ENCODE results near the gene NEU3.
A peak's percentile ranks its signal among the peaks of the same experiment; 100 is the strongest.

NEU3 gene

DNA sequence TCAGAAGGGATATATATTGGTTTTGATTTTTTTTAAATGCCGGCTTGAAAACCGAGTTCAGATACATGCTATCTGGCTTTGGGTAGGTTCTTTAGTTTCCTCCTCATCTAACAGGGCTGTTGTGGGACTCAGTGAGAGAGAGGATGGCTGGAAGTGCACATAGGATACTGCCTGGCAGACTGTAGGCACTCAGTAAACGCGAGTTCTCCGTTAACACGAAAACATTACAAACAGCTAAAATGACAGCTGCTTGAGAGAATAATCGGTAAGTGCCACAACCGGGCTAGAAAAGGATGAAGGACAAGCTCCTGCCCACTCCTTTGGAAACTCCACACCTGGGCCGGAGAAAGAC, 40.2 kb upstream of the NEU3 start:
- H3K9me2 ChIP-seq (replicated peaks; ENCODE audit: insufficient read depth, low read length) = no peaks in the 10 kb centered on the region
- no peaks in the 10 kb centered on the region for H3K27me3 ChIP-seq (replicated peaks; ENCODE audit: insufficient read depth, low read length)
- peaks cover 75% of the 10 kb centered on the region for H3K79me2 ChIP-seq (ENCODE audit: low read length)
- peak overlapping the region; percentile 99 for H3K9ac ChIP-seq (ENCODE audit: low read length)
- H2AFZ ChIP-seq (ENCODE audit: low read length) = peak overlapping the region; percentile 80
- H3K4me3 ChIP-seq (ENCODE audit: low read length) = peak overlapping the region; percentile 93
- TF ChIP-seq, protein P1, sequence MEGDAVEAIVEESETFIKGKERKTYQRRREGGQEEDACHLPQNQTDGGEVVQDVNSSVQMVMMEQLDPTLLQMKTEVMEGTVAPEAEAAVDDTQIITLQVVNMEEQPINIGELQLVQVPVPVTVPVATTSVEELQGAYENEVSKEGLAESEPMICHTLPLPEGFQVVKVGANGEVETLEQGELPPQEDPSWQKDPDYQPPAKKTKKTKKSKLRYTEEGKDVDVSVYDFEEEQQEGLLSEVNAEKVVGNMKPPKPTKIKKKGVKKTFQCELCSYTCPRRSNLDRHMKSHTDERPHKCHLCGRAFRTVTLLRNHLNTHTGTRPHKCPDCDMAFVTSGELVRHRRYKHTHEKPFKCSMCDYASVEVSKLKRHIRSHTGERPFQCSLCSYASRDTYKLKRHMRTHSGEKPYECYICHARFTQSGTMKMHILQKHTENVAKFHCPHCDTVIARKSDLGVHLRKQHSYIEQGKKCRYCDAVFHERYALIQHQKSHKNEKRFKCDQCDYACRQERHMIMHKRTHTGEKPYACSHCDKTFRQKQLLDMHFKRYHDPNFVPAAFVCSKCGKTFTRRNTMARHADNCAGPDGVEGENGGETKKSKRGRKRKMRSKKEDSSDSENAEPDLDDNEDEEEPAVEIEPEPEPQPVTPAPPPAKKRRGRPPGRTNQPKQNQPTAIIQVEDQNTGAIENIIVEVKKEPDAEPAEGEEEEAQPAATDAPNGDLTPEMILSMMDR (IDR thresholded peaks at IDR 0.05; ENCODE audit: low read length) = no peak
- TF ChIP-seq EZH2phosphoT487 (IDR thresholded peaks at IDR 0.05; ENCODE audit: low read length) (no peak), EZH2 (optimal IDR thresholded peaks at IDR 0.05; ENCODE audit: low read depth, low read length) (no peak)
- peaks cover 41% of the 10 kb centered on the region for H3F3A ChIP-seq (ENCODE audit: insufficient read depth, low read length)
- peak overlapping the region; percentile 59 for H3K4me2 ChIP-seq (ENCODE audit: low read depth, low read length)
- H3K36me3 ChIP-seq (replicated peaks; ENCODE audit: insufficient read depth, low read length) = no peaks in the 10 kb centered on the region
- H3K9me3 ChIP-seq (replicated peaks; ENCODE audit: insufficient read depth, low read length) = no peaks in the 10 kb centered on the region
- no peaks in the 10 kb centered on the region for H4K20me1 ChIP-seq (ENCODE audit: insufficient read depth, low read length)
- peak overlapping the region; percentile 97; the same call in 1 of the 2 replicates for H3K27ac ChIP-seq (ENCODE audit: low read length)
- DNase-seq = no peak
- H3K4me1 ChIP-seq (ENCODE audit: low read length) = peaks cover 6% of the 10 kb centered on the region; the same call in 1 of the 2 replicates

DNA sequence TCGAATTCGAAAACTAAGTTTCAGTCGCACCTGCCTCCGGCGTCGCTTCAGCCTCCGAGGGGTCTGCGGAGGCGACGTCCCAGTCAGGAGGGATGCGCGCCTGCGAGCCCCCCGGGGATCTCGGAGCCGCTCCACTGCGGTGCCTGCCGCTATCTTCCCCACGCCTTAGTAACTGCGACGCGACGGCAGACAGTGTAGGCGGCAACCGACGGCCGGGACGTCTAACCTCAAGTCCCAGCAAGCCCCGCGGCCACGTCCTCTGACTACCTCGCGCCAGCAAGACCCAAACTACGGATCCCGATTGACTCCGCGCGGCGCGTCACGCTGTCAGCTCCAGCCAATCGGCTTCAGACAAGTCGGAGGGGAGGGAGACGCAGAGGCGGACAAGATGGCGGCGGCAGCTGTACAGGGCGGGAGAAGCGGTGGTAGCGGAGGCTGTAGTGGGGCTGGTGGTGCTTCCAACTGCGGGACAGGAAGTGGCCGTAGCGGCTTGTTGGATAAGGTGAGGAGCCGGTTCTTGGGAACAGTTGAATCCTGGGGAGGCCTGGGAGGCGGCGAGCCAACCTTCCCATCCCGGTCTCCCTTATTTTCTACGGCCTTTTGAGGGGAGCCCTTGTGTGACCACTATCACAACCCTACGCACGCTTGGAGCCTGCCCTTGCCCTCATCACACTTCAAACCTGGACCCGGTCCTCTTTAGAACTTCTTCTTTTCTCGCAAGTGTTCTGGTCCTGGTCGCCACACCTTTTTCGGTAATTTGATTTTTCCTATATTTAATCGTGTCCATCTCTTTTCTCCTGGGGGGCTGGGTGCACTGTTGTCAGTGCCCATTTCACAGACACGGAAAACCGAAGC, 39.6 kb upstream of the NEU3 start, which contains the start of the genes SPCS2 and XRRA1:
SPCS2 (plus strand) TSS at position 369 of the 855 bp plus-strand sequence; CDS start at position 389, 20 bp downstream.
XRRA1 (minus strand) TSS at position 194 of the 855 bp plus-strand sequence. CDS start 8,213 bp downstream, outside the sequence.
- peak within 1 kb of the TSS; percentile 80 for H2AFZ ChIP-seq (ENCODE audit: low read length)
- no peaks in the 10 kb centered on the region for H3K9me3 ChIP-seq (replicated peaks; ENCODE audit: insufficient read depth, low read length)
- no peaks in the 10 kb centered on the region for H3K9me2 ChIP-seq (replicated peaks; ENCODE audit: insufficient read depth, low read length)
- H3K4me2 ChIP-seq (ENCODE audit: low read depth, low read length) = peak within 1 kb of the TSS; percentile 88
- TF ChIP-seq EZH2phosphoT487 (IDR thresholded peaks at IDR 0.05; ENCODE audit: low read length) = no peak
- TF ChIP-seq, protein P1 (IDR thresholded peaks at IDR 0.05; ENCODE audit: low read length) = no peak
- no peak for TF ChIP-seq EZH2 (optimal IDR thresholded peaks at IDR 0.05; ENCODE audit: low read depth, low read length)
- peaks cover 11% of the 10 kb centered on the region for H3K4me1 ChIP-seq (ENCODE audit: low read length)
- H3K27me3 ChIP-seq (replicated peaks; ENCODE audit: insufficient read depth, low read length) = no peaks in the 10 kb centered on the region
- peak within 1 kb of the TSS; percentile 99 for H3K9ac ChIP-seq (ENCODE audit: low read length)
- peak; percentile 99 for DNase-seq
- H3K79me2 ChIP-seq (ENCODE audit: low read length) = peaks cover 81% of the 10 kb centered on the region
- peak within 1 kb of the TSS; percentile 93 for H3K4me3 ChIP-seq (ENCODE audit: low read length)
- H3K27ac ChIP-seq (ENCODE audit: low read length) = peak within 1 kb of the TSS; percentile 97
- peaks cover 47% of the 10 kb centered on the region for H3F3A ChIP-seq (ENCODE audit: insufficient read depth, low read length)
- H4K20me1 ChIP-seq (ENCODE audit: insufficient read depth, low read length) = no peaks in the 10 kb centered on the region
- no peaks in the 10 kb centered on the region for H3K36me3 ChIP-seq (replicated peaks; ENCODE audit: insufficient read depth, low read length)

DNA sequence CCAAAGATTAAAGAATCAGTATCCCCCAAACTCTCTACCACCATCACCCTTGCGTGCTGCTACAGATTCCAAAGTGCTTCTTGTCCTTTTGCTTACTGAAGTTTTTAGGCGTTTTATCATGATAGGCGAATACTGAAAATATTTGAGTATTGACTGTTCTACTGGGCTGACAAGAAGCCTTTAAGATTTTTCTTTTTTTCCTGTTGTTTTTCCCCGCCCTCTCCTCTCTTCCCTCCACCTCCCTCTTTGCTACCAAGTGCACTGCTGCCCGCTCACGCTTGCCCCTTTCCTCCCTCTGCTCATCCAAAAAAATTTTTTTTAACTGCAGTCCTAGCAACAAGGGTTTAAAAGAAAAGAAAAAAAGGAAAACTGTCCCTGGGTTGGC, 39.0 kb upstream of the NEU3 start:
- H3K9me3 ChIP-seq (replicated peaks; ENCODE audit: insufficient read depth, low read length) = no peaks in the 10 kb centered on the region
- H3K27me3 ChIP-seq (replicated peaks; ENCODE audit: insufficient read depth, low read length) = no peaks in the 10 kb centered on the region
- peak; percentile 18 for DNase-seq
- H2AFZ ChIP-seq (ENCODE audit: low read length) = no peak overlapping the region
- no peak for TF ChIP-seq EZH2phosphoT487 (IDR thresholded peaks at IDR 0.05; ENCODE audit: low read length)
- TF ChIP-seq EZH2 (optimal IDR thresholded peaks at IDR 0.05; ENCODE audit: low read depth, low read length) = no peak
- TF ChIP-seq, protein P1 (IDR thresholded peaks at IDR 0.05; ENCODE audit: low read length) = no peak
- peak overlapping the region; percentile 93 for H3K4me3 ChIP-seq (ENCODE audit: low read length)
- peak overlapping the region; percentile 99 for H3K9ac ChIP-seq (ENCODE audit: low read length)
- peaks cover 17% of the 10 kb centered on the region for H3K4me1 ChIP-seq (ENCODE audit: low read length)
- H3K4me2 ChIP-seq (ENCODE audit: low read depth, low read length) = peak overlapping the region; percentile 88
- H4K20me1 ChIP-seq (ENCODE audit: insufficient read depth, low read length) = no peaks in the 10 kb centered on the region
- peak overlapping the region; percentile 97 for H3K27ac ChIP-seq (ENCODE audit: low read length)
- peaks cover 54% of the 10 kb centered on the region for H3F3A ChIP-seq (ENCODE audit: insufficient read depth, low read length)
- H3K79me2 ChIP-seq (ENCODE audit: low read length) = peaks cover 85% of the 10 kb centered on the region
- no peaks in the 10 kb centered on the region for H3K9me2 ChIP-seq (replicated peaks; ENCODE audit: insufficient read depth, low read length)
- no peaks in the 10 kb centered on the region for H3K36me3 ChIP-seq (replicated peaks; ENCODE audit: insufficient read depth, low read length)
